Measurements from ENCODE around the gene GDF7.

GDF7 gene

DNA sequence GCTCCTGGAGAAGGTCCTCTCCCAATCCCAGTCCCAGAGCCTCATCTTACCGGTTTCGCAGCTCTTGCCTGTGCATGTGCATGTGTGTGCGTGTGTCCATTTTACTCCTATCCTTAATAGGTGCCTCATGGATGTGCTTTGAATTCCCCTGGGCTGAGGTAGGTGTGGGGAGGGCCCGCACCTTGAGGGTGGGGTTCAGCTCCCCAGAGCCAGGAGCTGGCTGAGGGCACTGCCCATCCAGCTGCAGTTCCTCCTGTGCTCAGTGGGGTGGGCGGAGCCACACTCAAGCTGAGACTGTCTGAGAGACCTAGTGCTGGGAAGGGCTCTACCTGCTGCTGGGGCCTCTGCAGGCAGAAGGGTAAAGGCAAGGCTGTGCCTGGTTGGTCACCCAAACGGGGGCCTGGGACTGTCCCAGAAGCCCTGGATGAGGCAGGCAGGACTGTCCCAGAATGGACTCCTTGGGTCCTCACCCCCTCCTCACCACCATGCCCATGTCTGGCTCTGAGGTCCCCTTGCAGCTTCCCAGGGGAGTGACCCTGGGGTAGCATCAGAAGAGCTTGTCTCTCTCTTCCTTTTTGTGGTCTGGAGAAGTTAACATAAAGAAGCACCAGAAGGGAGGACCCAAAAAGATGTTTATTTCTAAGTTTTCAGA is 8.9 kb downstream of the GDF7 start:
- no peak for DNase-seq

DNA sequence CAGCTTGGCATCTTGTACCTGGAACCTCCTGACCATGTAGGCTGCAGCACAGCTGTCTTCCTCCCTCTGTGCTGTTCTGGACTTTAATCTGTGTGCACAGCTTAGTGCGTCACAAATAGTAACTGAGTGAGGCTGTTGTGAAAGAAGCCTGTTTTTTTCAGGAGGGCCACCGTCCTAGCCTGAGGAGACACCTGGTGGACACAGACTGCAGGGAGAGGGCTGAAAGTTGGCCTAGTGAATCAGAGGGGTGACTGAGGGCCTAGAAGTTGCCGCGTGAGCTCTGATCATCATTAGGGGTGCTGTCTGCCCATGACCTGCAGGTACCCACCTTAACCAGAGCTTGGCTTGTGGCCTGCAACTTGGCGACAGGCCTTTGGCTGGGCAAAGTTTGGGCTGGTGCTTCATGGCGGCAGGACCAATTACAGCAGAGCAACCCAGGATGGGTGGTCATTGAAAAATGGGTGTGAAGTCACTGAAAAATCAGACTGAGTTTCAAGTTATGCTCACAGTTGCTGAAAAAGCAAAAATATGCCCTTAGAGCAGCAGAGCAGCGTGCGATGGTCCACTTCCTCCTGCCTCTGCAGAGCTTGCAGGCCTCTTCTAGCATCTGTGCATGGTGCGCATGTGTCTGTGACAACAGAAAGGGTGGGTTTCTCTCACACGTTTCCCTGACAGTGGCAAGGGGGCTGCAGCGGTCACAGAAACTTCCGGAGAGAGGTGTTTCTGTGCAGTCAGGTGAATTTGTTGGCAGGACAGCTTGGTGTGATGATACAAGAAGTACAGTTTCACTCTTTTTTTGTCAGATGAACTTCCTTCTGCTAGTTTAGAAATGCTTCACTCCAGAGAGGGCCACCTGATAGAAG is 9.6 kb downstream of the GDF7 start:
- DNase-seq: no peak

DNA sequence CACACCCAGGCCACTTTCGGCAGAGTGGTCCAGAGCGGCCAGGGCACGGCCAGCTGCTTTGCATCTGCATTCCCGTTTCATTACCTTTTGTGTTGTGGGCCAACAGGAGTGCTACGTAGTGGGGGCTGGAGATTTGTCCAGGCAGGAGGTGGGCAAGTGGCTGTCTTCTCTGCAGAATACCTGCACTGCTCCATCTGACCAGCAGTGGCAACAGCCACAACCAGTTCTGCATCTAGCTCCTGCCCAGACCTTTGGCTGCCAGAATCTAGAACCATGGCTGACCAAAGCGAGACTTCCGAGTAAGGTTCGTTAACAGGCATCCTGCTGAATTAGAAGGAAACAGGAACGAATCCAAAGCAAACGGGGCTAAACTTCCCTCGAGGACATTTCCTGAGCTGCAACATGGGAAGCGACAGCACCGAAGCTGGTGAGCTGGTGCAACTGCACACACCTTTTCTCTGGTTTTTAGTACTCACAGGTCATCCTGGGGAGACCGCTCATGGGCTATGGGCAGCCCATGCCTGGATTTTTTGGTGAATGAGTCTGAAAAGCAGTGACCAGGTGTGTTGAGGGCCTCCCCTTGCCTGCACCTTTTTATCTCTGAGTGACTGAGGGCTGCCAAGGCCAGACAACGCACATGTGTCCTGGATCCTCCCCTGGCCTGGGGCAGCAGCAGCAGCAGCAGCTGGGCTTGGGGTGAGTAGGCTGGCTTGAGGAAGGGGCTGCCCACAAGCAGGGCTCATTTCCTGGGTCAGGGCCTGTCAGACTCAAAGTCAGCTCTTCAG is 10.5 kb downstream of the GDF7 start:
- DNase-seq: no peak

DNA sequence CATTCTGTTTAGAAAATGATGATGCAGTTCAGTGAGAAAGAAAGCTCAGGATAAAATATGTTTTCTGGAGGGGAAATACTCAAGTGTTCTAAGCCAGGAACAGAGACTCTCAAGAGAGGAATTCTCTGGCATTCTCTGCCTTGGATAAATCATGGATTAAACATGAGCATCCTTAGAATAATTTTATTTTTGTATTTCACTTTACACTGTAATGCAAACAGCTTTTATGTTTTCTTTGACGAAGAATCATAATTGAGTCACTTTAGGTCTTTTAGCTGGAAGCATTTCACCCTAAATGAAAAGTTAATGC is 11.1 kb downstream of the GDF7 start:
- DNase-seq: no peak

DNA sequence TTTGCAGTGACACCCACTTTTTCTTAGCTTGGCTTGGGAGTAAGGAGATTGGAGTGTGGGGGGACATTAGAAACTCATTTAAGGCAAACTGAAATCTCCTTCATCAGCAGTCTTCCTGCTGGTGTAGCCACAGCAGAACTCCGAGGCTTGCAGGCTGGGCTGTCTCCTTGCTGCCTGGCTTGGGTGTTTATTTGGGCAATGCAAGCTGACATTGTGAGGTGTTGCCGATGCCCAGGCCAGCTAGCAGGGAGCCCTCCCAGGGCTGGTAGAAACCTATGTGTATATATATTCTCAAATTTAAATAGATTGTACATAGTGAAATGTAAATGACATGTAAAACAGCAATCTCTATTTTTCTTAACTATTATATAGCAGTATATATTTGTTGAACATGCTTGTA is 11.8 kb downstream of the GDF7 start:
- DNase-seq: no peak

DNA sequence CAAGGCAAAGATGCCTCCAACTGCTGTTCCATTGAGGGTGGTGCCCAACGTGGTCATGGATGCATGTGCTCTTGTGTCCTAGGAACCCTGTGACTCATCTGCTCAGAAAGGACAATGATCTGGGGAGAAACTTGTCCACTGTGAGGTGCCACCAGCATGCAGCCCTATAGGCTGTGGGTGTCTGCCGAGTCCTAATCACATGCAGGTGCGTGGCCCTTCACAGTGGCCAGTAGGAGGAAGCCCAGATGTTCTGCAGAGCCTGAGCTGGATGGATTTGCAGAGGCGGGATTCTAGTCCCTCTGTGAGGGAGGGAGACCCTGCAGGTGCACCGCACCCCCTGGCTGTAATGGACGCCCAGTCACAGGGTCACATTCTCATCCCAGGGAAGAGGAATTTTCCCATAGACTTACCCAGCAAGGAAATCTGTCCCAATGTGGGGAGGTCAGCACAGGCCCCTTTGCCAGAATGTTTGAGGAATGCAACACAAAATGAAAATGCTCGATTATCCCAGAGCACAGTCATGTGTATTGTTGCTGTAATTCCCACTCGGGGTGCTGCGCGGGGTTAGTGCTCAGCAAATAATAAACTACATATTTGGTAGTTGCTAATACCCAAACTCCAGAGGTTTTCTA is 13.9 kb downstream of the GDF7 start:
- no peak for DNase-seq

DNA sequence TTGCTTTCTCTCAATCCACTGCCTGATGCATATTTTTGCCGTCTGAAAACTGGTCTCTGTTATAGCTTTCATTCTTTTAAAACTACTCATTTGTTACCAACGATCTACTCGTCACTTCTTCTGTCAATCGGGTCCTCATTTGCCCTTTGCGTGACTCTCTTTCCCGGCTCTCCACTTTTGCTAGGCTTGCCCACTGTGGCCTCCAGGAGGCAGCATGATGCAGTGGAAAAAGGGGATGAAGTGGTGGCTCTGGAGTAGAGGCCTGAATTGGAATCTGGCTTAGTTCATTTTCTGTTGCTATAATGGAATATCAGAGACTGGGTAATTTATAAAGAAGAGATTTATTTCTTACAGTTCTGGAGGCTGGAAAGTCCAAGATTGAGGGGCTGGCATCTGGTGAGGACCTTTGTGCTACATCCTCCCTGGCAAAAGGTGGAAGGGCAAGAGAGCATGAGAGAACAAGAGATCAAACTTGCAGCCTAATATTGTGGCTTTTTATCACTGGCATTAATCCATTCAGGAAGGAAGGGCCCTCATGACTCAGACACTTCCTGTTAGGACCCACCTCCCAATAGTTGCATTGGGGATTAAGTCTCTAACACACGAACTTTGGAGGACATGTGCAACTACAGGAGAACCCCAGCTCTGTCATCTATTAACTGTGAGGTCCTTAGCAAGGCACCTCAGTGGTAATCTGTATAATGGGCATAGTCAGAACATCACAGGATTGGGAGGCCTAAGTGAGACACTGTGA is 15.4 kb downstream of the GDF7 start:
- DNase-seq: no peak

DNA sequence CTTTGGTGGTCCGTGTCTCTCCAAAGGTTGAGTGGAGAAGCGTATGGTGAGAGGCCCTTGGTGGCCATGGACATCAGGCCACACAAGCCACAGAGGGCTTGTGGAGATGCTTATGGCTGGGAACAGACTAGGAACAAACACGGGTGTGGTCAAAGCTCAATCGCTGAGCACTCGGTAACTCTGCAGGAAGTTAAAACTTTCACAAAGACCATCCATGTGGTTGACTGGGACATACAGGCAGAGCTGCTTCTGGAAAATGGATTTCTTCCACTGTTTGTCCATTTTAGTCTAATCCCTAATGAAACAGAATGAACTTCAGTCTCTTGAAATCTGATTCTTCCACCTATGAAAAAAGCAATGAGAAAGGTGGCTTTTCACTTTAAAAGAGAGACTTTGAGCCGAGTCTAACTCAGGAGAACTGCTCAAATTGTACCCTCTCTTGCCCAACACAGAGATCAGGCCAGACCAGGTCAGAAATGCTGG is 17.7 kb downstream of the GDF7 start:
- no peak for DNase-seq

DNA sequence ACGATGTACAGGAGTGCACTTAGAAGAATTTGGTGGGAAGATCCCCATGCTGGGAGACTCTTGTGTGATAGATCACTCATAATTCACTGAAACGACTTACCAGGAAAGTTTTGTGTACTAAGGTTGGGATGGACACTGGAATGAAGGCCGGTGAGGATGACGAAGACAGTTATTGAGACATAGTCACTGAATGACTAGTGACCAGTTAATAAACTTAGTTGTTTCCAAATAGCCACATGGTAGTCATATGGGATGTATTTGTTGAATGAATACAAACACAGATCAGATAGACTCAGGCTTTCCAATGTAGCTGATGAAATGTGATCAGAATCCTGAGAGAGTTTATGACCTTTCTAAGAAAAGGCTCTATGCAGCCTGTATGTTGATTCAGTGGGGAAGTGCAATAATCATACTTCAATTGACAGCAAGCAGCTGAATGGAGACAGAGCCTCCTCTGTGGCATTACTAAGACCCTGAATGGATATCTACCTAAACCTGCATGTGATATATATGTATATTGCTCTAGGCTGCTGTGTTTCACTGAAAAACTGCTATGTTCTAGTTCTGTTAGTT is 20.4 kb downstream of the GDF7 start:
- no peak for DNase-seq

DNA sequence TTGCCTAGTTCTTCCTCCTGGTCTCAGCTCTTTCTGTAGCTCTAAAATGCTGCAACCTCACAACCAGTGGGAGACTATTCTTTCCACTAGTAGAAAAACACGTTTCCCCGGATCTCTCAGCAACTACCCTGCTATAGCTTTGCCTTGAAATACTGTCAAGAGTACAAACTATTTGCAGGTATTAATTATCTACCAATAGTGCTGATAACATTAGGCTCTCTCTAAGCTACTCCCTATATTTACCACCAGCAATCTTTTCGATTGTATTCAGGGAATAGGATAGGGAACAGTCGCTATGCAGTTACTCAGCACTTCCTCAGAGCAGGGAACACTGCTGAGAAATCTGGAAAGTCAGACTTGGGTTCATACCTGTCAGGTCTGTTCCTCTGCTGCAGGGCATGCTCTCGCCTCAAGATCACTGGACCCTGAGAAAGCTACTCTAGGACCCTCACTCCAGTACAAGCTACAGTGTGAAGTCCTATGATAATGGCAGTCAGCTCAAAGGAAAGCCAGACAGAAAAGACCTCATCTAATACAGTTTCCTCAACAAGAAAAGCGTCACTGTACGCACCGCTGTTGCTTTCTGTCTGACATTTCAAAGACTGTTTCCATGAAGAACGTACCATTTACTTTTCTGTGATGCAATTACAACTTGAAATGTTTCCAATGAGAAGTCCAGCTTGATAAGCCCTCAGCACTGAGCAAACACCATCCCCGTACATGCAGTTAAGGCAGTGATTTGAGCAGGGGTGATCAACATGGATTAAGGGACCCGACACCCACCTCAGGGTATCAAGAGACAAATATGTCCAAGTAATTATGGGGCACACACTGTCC is 22.7 kb downstream of the GDF7 start:
- no peak for DNase-seq

DNA sequence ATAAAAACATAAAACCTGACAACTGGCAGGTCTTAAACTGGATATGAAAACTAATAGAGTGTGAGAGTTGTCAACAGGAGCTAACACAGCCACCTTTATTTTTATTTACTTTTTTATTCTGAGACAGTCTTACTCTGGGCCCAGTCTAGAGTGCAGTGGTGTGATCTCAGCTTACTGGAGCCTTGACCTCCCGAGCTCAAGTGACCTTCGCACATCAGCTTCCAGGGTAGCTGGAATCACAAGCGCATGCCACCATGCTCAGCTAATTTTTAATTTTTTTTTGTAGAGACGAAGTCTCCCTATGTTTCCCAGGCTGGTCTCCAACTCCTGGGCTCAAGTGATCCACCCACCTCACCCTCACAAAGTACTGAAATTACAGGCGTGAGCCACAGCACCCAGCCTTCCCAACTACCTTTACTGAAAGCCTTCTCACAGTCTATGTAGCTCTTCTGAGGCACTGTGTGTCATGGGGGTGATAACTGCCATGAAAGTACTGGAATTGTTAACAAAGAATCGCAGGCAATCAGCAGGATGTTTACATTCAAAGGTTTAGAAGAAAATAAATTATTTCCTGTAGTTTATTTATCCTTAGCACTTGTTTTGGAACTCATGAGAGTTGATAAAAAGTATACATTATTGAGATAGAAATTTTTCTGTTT is 24.3 kb downstream of the GDF7 start:
- DNase-seq: no peak

DNA sequence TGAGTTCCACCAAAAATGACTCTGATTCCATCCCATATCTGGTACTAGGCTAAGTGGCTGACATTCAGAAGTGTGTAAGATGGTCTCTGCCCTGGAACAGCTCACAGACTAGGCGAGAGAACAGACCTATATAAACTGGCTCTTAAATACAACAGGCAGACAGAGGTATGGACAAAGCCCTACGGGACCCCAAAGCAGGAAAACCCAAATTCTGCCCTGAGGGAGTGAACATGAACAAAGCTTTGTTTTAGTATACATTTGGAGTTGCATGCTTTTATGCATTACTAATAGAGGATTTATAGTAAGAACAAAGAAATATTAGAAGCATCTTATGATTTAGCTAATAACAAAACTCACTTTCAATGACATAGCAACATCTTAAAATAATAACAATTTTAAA is 25.1 kb downstream of the GDF7 start:
- no peak for DNase-seq

DNA sequence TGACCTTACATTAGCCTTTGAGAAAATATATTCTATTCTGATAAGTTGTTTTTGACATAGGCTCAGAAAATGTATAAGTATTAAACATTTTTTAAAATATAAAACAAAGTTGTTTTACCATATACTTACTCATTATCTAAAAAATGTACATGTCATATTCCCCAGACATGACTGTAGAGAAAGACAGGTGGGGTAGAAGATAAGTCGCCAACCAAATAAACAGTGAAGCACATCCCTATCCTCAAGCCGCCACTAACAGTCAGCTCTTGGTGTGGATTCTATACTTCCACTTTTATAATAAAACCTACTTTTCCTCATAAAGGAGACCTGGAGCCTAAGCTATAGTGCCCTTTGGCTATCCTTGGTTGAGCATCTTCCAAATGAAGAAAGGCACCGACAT is 26.4 kb downstream of the GDF7 start:
- no peak for DNase-seq

DNA sequence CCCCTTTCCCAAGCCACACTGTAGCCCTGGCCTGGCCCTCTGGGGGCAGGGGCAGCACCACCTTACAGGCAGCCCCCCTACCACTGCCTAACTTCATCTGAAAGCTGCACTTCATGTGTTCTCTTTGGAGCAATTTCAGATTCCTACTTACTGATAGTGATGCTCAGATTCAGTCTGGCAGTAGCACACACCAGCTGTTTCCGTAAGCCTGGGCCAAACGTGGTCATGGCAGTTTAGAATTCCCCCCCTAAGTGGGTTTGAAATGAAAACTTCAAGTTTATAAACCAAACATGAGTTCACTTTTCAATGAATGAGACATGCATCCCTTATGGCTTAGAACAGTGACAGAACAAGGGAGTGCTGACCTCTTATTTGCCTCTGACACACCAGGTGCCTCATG is 29.4 kb downstream of the GDF7 start:
- DNase-seq: no peak

DNA sequence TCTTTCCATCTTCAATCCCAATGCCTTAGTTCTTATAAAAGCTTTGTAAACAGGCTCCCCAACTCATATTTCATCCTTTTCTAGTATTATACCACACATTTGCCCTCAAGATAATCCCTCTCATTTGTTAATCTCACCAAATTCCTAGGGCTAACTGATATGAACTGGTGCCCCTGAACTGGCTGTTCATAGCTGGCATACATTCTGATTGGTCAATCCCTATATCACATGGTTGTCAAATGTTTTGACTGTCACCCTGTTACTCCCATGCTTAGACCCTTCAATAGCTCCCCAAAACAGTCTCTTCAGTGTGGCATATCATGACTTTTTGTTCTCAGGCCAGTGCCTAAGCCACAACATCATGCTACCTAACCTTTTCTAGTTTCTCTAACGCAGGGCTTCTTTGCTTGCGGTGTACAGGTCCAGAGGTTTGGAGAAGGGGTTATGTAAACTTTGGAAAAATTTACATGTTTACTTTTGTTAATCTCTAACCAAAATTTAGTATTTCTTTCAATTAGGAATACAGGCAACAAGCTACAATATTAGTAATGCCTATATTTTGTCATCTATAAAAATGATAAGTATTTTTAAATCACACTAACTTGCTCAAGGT is 30.5 kb downstream of the GDF7 start:
- DNase-seq: no peak

DNA sequence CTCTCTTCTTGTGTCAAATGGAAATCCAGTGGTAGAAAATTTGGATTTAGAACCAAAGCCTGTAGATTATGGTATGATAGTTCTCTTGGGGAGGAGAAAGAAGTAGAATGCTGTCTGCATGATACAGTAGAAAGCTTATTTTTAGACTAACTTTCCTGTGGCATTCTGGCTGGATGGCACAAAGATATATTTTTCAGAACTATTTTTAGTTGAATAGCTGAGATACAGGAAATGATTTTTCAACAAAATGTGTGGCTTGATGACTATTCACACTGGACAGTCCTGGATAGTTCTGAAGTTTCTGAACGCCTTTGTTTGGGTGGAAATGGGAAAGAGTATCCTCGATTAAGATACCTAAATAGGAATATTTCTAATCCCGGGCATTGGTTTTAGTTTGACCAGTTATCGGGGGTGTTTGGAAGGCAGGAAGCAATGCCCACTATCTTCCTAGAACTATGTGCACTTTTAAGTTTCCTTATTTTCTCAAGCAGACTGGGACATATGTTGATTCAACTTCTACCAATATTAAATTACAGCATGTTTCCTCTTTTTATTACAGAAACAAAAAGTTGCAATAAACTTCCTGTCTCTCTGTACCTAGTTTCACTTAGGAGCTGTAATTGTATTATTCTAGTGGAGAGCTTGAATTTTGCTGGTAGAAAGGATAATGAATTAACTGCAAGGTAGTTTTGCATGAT is 32.1 kb downstream of the GDF7 start:
- DNase-seq: no peak

DNA sequence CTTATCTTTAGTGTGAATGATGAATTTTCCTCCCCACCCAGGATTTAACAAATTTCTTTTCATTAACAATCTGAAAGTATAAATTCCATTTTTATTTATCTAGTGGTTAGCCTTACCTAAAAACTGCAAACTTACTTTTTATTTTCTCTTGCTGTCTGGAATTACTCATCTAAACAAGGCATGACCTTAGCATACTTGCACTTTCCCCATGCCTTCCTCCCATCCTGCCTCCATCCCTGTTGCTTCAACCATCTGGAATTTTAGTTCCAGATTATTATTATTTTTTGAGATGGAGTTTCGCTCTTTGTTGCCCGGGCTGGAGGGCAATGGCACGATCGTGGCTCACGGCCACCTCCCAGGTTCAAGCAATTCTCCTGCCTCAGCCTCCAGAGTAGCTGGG is 35.6 kb downstream of the GDF7 start:
- no peak for DNase-seq

DNA sequence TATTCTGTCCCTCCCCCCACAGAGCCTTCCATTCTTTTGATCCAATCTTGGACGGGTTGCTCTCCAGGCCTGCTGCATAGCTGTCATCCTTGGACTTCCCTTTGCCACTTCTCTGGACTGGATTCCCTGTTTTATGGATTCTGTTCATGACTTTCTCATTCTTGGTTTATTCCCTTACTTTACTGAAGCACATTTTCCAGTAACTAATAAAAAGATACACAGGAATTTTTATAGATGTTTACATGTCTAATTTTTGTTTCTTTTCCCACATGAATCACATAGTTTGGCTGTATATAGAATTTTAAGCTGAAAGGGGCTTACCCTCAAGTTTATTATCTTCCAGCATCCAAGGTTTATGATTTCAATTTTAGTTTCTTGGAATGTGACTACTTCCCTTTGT is 37.9 kb downstream of the GDF7 start:
- no peak for DNase-seq

DNA sequence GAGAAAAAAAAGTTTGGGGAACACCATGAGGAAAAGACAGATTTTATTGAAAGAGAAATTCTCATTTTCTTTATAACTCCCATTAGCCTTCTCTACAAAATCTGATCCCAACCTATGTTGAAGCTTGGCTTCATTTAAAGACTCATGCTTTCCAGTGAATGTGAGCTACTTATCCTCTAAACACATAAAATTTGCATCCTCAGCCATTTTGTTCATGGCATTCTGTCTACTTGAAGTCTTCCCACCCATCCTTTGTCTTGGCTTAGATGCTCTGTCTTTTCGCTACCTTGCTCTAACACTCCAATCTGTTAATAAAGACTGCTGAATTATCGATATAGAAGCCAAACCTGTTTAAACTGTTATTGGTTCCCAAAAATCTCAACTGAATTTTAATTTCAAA is 39.3 kb downstream of the GDF7 start:
- no peak for DNase-seq

DNA sequence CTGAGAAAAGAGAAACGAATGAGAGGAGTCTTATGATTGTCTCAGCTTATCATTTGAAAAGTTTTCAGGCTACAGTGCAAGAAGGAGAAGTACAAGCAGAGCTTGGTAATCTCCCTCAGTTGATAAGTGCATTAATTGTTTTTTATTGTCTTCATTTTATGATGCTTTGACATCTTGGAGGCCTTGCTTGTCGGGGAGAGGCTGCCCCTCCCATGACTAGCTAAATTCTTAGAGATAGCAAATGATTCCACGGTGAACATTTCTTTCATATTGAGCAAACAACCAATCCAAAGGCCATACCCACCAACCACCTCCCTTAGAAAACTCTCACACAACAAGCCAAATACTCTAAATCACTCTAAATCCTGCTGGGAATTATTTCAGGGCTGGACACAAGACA is 39.8 kb downstream of the GDF7 start:
- no peak for DNase-seq

Measured in stimulated activated CD4-positive, alpha-beta T cell treated with anti-CD3 and anti-CD28 coated beads, Interleukin-4, amount 100 ng/mL, for 24 hours (primary cell).